ENCODE data around the gene KDM5B. TPM values are rescaled to one million over a fixed set of nuclear protein-coding genes. Genes with fewer than 3 reads are reported as not detected.

Gene KDM5B
- total RNA-seq, 2 donors from 2014 or later: 48.2 to 110 TPM

GRCh38 chr1:202821467-202821866 is 13.2 kb upstream of the KDM5B start:
- Histone ChIP-seq H3K27ac (no peak overlapping the region), H3K27me3 (replicated peaks; ENCODE audit: insufficient read depth) (no peaks in the 10 kb centered on the region), H3K9me3 (no peaks in the 10 kb centered on the region), H3K4me1 (replicated peaks) (no peaks in the 10 kb centered on the region), H3K4me3 (no peak overlapping the region), H3K36me3 (no peaks in the 10 kb centered on the region)
- TF ChIP-seq POLR2AphosphoS5 (IDR thresholded peaks at IDR 0.05) (no peak), CTCF (IDR thresholded peaks at IDR 0.05) (no peak), POLR2A (IDR thresholded peaks at IDR 0.05) (no peak)
- 25% methylated on average over 2 of the region's 2 CpGs for WGBS
- DNase-seq (ENCODE audit: low spot score): no peak
- intact Hi-C loops (cut with DNase I): no loop called here

GRCh38 chr1:202818819-202819218 is 10.6 kb upstream of the KDM5B start:
- no peaks in the 10 kb centered on the region for H3K4me1 ChIP-seq (replicated peaks)
- H3K27ac ChIP-seq: no peak overlapping the region
- H3K4me3 ChIP-seq: no peak overlapping the region
- WGBS: 88% methylated on average over 1 of the region's 1 CpG
- no peaks in the 10 kb centered on the region for H3K9me3 ChIP-seq
- intact Hi-C loops (cut with DNase I): no loop called here
- H3K27me3 ChIP-seq (replicated peaks; ENCODE audit: insufficient read depth): no peaks in the 10 kb centered on the region
- DNase-seq (ENCODE audit: low spot score): no peak
- no peaks in the 10 kb centered on the region for H3K36me3 ChIP-seq
- TF ChIP-seq POLR2A (IDR thresholded peaks at IDR 0.05) (no peak), POLR2AphosphoS5 (IDR thresholded peaks at IDR 0.05) (no peak), CTCF (IDR thresholded peaks at IDR 0.05) (no peak)

GRCh38 chr1:202815120-202815519 is 6.9 kb upstream of the KDM5B start:
- no peaks in the 10 kb centered on the region for H3K9me3 ChIP-seq
- 58% methylated on average over 10 of the region's 10 CpGs for WGBS
- no peak overlapping the region for H3K27ac ChIP-seq
- H3K36me3 ChIP-seq: no peaks in the 10 kb centered on the region
- intact Hi-C loops (cut with DNase I): no loop called here
- DNase-seq (ENCODE audit: low spot score): no peak
- no peaks in the 10 kb centered on the region for H3K4me1 ChIP-seq (replicated peaks)
- H3K4me3 ChIP-seq: no peak overlapping the region
- TF ChIP-seq POLR2A (IDR thresholded peaks at IDR 0.05): no peak
- no peak for TF ChIP-seq POLR2AphosphoS5 (IDR thresholded peaks at IDR 0.05)
- TF ChIP-seq CTCF (IDR thresholded peaks at IDR 0.05): no peak
- H3K27me3 ChIP-seq (replicated peaks; ENCODE audit: insufficient read depth): no peaks in the 10 kb centered on the region

GRCh38 chr1:202812176-202813026 is 4.2 kb upstream of the KDM5B start:
- H3K27ac ChIP-seq: no peak overlapping the region
- intact Hi-C loops (cut with DNase I): loop anchor here (5.0 kb wide), 2 partner anchors 50 to 75 kb away; partner anchors contain the start of gene RABIF
- H3K36me3 ChIP-seq: no peaks in the 10 kb centered on the region
- no peaks in the 10 kb centered on the region for H3K27me3 ChIP-seq (replicated peaks; ENCODE audit: insufficient read depth)
- H3K4me1 ChIP-seq (replicated peaks): no peaks in the 10 kb centered on the region
- H3K4me3 ChIP-seq: no peak overlapping the region
- no peaks in the 10 kb centered on the region for H3K9me3 ChIP-seq
- DNase-seq (ENCODE audit: low spot score): no peak
- 44% methylated on average over 9 of the region's 9 CpGs for WGBS
- TF ChIP-seq POLR2AphosphoS5 (IDR thresholded peaks at IDR 0.05) (peak; percentile 6), POLR2A (IDR thresholded peaks at IDR 0.05) (no peak), CTCF (IDR thresholded peaks at IDR 0.05) (no peak)

Data from prostate gland (tissue), 2 donors.